HepG2 (cell line): ENCODE results near the gene GAPT. TPM values are rescaled to one million over a fixed set of nuclear protein-coding genes. Genes with fewer than 3 reads are reported as not detected.

Source experiments
- ATAC-seq: fragments of 200-7000 bp; cut with Tn5 transposase; 3 replicates; pipeline ENCODE4 v1.9.1; 2020; ENCODE audit warnings: mild to moderate bottlenecking, moderate library complexity
- BruUV-seq: library from RNA; stranded (reverse); fragments of 400-500 nt; replicated peaks from 2 replicates; lab custom pipeline; 2021; lab: Mats Ljungman, UMichigan
- CTCF ChIA-PET: fragments of 300-600 bp; formaldehyde crosslinking; extraction: SDS; loops from one replicate; lab custom pipeline; 2021; ENCODE audit warnings: low total read pairs, inconsistent platforms, low intra/inter-chr PET ratio; lab: Yijun Ruan, JAX
- POLR2A ChIA-PET: fragments of 350-600 bp; sonication (Branson Sonifier 250); formaldehyde crosslinking; loops from one replicate; lab custom pipeline; 2020; ENCODE audit warnings: antibody characterized with exemption, inconsistent platforms; lab: Yijun Ruan, JAX
- DNase-seq: peaks from one replicate; pipeline ENCODE4 v3.0.0-alpha.2; 2015; ENCODE audit warnings: low spot score
- FAIRE-seq: peaks from 3 replicates; lab custom pipeline; 2011; peaks lifted over from hg19 to GRCh38; lab: Jason Lieb, UNC
- H2AFZ ChIP-seq: one replicate; pipeline ENCODE4 v1.6.1; 2011; ENCODE audit warnings: low read length, inconsistent platforms
- H3K27ac ChIP-seq: fragments of 300-600 bp; 3 replicates; pipeline ENCODE4 v1.8.0; 2011; ENCODE audit warnings: mixed run types, mild to moderate bottlenecking, mixed read lengths, low read length, inconsistent platforms; ENCODE audit not compliant: insufficient read depth; ENCODE audit errors: extremely low read length
- H3K27me3 ChIP-seq, 2 experiments: fragments of 200-600 bp in 1 of 2; 2 replicates in 1 of 2; 3 replicates in 1 of 2; pipeline versions ENCODE4 v1.6.0 to v1.8.0; 2011; ENCODE audit warnings: low read length in 2 of 2, mild to moderate bottlenecking in 2 of 2, moderate library complexity in 2 of 2, inconsistent platforms in 1 of 2; ENCODE audit not compliant: insufficient read depth in 2 of 2, control insufficient read depth in 1 of 2
- H3K36me3 ChIP-seq, 2 experiments: fragments of 200-600 bp in 1 of 2; replicated peaks in 1 of 2; 2 replicates in 1 of 2; 3 replicates in 1 of 2; pipeline versions ENCODE4 v1.5.1 to v1.8.0; 2011; ENCODE audit warnings: low read length in 2 of 2, inconsistent platforms in 1 of 2; ENCODE audit not compliant: insufficient read depth in 2 of 2, control insufficient read depth in 1 of 2
- H3K4me1 ChIP-seq: 2 replicates; pipeline ENCODE4 v1.5.1; 2012; ENCODE audit warnings: low read length, inconsistent platforms; ENCODE audit not compliant: insufficient read depth
- H3K4me2 ChIP-seq: 2 replicates; pipeline ENCODE4 v1.6.0; 2011; ENCODE audit warnings: low read depth, low read length, inconsistent platforms
- H3K4me3 ChIP-seq, 3 experiments: fragments of 200-600 bp in 1 of 3; sonication (generic), shearing (Covaris generic) in 1 of 3; replicated peaks in 1 of 3; 2 replicates each; pipeline ENCODE4 v1.5.1; 2011 to 2016; ENCODE audit warnings: low read length in 3 of 3, inconsistent platforms in 2 of 3, low read depth in 2 of 3, mild to moderate bottlenecking in 2 of 3, control low read depth in 1 of 3, mixed read lengths in 1 of 3; ENCODE audit not compliant: insufficient read depth in 1 of 3
- H3K79me2 ChIP-seq: one replicate; pipeline ENCODE4 v1.6.1; 2011; ENCODE audit warnings: low read length, inconsistent platforms; ENCODE audit not compliant: insufficient read depth
- H3K9ac ChIP-seq: 2 replicates; pipeline ENCODE4 v1.6.0; 2011; ENCODE audit warnings: mild to moderate bottlenecking, low read depth, low read length, inconsistent platforms; ENCODE audit not compliant: insufficient read depth
- H3K9me3 ChIP-seq: 2 replicates; pipeline ENCODE4 v1.5.1; 2012; ENCODE audit warnings: mild to moderate bottlenecking, low read length
- H4K20me1 ChIP-seq: 2 replicates; pipeline ENCODE4 v1.6.0; 2011; ENCODE audit warnings: inconsistent platforms, mild to moderate bottlenecking, low read length, moderate library complexity; ENCODE audit not compliant: insufficient read depth
- FOSL2 ChIP-seq: sonication (generic); formaldehyde crosslinking; IDR thresholded peaks from 2 replicates; pipeline ENCODE4 v1.4.0; 2020; ENCODE audit warnings: missing genetic modification reagents
- JDP2 ChIP-seq: sonication (generic); formaldehyde crosslinking; IDR thresholded peaks from 2 replicates; pipeline ENCODE4 v1.8.1; 2022; ENCODE audit warnings: missing genetic modification reagents, borderline replicate concordance
- KLF13 ChIP-seq: sonication (generic); formaldehyde crosslinking; IDR thresholded peaks from 2 replicates; pipeline ENCODE4 v1.4.0; 2020; ENCODE audit warnings: mild to moderate bottlenecking, missing genetic modification reagents
- SP4 ChIP-seq: sonication (generic); formaldehyde crosslinking; IDR thresholded peaks from 2 replicates; pipeline ENCODE4 v1.8.1; 2023; ENCODE audit warnings: mild to moderate bottlenecking, missing genetic modification reagents
- ZNF253 ChIP-seq: sonication (generic); formaldehyde crosslinking; IDR thresholded peaks from 2 replicates; pipeline ENCODE4 v1.8.0; 2022; ENCODE audit warnings: mild to moderate bottlenecking, missing genetic modification reagents, borderline replicate concordance
- WGBS: methylation state at CpG from one replicate; pipeline ENCODE4 v1.1.6; 2017; ENCODE audit warnings: low lambda C conversion rate; 5-methylcytosine and 5-hydroxymethylcytosine counted together
- in situ Hi-C: cut with HindIII; loops from 2 replicates; pipeline ENCODE4 v1.10.0; 2017; ENCODE audit warnings: low pct_unique_long_range_greater_than_20kb; ENCODE audit not compliant: extremely low pct_ligation_motif_present
- intact Hi-C: fragments of 100-400 bp; cut with micrococcal nuclease; formaldehyde crosslinking; loops from one replicate; pipeline ENCODE4 v1.10.0; 2022; ENCODE audit not compliant: unreplicated experiment
- polyA plus RNA-seq, 8 experiments: library from polyadenylated mRNA; depleted of rRNA in 3 of 8; stranded (reverse) in 7 of 8; unstranded in 1 of 8; fragments of >200 nt; fragmentation: Illumina TruSeq in 4 of 8; extraction: Trizol in 4 of 8; gene quantifications; 2 replicates each; pipeline versions ENCODE4 v1.2.1 to v1.2.3, GENCODE V29; 2011 to 2016; ENCODE audit warnings: low read depth in 4 of 8, missing spikeins in 1 of 8, mixed read lengths in 1 of 8; ENCODE audit not compliant: insufficient read depth in 1 of 8
- total RNA-seq, 5 experiments: library from RNA; depleted of rRNA; stranded (reverse); fragments of >200 nt; fragmentation: Illumina TruSeq; extraction: Trizol; gene quantifications; 2 replicates each; pipeline ENCODE4 v1.2.3, GENCODE V29; 2016; ENCODE audit warnings: low read depth in 1 of 5
- TF ChIP-seq, protein P1 (sequence below): IDR thresholded peaks from 2 replicates; pipeline ENCODE4 v1.6.1; 2016; ENCODE audit warnings: missing compliant biosample characterization, missing genetic modification reagents, borderline replicate concordance
- TF ChIP-seq, protein P2 (sequence below): sonication (generic); formaldehyde crosslinking; IDR thresholded peaks from 2 replicates; pipeline ENCODE4 v1.8.0; 2023; ENCODE audit warnings: mild to moderate bottlenecking, missing genetic modification reagents
- TF ChIP-seq, protein P3 (sequence below): sonication (generic); formaldehyde crosslinking; IDR thresholded peaks from 2 replicates; pipeline ENCODE4 v1.8.1; 2023; ENCODE audit warnings: mild to moderate bottlenecking, moderate library complexity, missing genetic modification reagents
- TF ChIP-seq, protein P4 (sequence below), 2 experiments: IDR thresholded peaks; 2 replicates each; pipeline ENCODE4 v1.6.1; 2011 to 2012; ENCODE audit warnings: low read length in 2 of 2, borderline replicate concordance in 1 of 2, low read depth in 1 of 2, mild to moderate bottlenecking in 1 of 2, moderate library complexity in 1 of 2
- TF ChIP-seq, protein P5 (sequence below): sonication (generic); formaldehyde crosslinking; IDR thresholded peaks from 2 replicates; pipeline ENCODE4 v1.5.0; 2020; ENCODE audit warnings: mild to moderate bottlenecking, missing genetic modification reagents
- TF ChIP-seq, protein P6 (sequence below): sonication (generic); formaldehyde crosslinking; IDR thresholded peaks from 2 replicates; pipeline ENCODE4 v1.4.0; 2020; ENCODE audit warnings: mild to moderate bottlenecking, missing genetic modification reagents
- TF ChIP-seq, protein P7 (sequence below): IDR thresholded peaks from 2 replicates; pipeline ENCODE4 v1.6.1; 2016; ENCODE audit warnings: mild to moderate bottlenecking

The GAPT gene
- total and polyA plus RNA-seq, 2 of the 13 experiments (the other 11 are each of a cell fraction or from before 2014, with no cell fraction given): not detected

DNA sequence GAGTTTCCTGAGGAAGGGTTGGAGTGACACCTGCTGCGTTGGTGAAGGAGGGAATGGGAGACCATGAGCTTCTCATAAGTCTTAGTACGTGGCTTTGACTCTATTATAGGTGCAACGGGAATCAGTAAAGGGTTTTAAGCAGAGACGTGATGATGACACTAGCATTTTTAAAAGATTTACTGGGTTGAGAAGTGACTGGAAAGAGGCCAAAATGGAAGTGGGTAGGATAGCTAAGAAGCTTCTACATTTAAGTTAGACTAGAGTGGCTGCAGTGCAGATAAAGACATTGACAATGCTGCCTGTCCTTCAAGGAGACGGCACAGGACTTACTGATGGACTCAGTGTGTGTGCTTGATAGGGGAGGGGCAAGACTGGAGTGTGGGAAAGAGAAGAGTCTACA lies 6.2 kb downstream of the GAPT start:
- ATAC-seq: no peak
- H3K36me3 ChIP-seq: no peaks in the 10 kb centered on the region
- no peak overlapping the region for H3K4me2 ChIP-seq
- no peaks in the 10 kb centered on the region for H3K79me2 ChIP-seq
- H4K20me1 ChIP-seq: no peaks in the 10 kb centered on the region
- no peaks in the 10 kb centered on the region for H3K4me1 ChIP-seq
- H3K4me3 ChIP-seq: no peak overlapping the region
- DNase-seq: no peak
- intact Hi-C loops (no loop called here), in situ Hi-C loops (no loop called here)
- H3K9me3 ChIP-seq: no peaks in the 10 kb centered on the region
- TF ChIP-seq, protein P1, sequence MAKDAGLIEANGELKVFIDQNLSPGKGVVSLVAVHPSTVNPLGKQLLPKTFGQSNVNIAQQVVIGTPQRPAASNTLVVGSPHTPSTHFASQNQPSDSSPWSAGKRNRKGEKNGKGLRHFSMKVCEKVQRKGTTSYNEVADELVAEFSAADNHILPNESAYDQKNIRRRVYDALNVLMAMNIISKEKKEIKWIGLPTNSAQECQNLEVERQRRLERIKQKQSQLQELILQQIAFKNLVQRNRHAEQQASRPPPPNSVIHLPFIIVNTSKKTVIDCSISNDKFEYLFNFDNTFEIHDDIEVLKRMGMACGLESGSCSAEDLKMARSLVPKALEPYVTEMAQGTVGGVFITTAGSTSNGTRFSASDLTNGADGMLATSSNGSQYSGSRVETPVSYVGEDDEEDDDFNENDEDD (CRISPR knock-in tag): no peak
- TF ChIP-seq ZNF253 (CRISPR knock-in tag) (no peak), JDP2 (CRISPR knock-in tag) (no peak), FOSL2 (CRISPR knock-in tag) (no peak), KLF13 (CRISPR knock-in tag) (no peak), SP4 (no peak)
- TF ChIP-seq, protein P2, sequence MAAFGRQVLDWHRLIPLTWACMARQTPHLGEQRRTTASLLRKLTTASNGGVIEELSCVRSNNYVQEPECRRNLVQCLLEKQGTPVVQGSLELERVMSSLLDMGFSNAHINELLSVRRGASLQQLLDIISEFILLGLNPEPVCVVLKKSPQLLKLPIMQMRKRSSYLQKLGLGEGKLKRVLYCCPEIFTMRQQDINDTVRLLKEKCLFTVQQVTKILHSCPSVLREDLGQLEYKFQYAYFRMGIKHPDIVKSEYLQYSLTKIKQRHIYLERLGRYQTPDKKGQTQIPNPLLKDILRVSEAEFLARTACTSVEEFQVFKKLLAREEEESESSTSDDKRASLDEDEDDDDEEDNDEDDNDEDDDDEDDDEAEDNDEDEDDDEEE (CRISPR knock-in tag): no peak
- TF ChIP-seq, protein P3, sequence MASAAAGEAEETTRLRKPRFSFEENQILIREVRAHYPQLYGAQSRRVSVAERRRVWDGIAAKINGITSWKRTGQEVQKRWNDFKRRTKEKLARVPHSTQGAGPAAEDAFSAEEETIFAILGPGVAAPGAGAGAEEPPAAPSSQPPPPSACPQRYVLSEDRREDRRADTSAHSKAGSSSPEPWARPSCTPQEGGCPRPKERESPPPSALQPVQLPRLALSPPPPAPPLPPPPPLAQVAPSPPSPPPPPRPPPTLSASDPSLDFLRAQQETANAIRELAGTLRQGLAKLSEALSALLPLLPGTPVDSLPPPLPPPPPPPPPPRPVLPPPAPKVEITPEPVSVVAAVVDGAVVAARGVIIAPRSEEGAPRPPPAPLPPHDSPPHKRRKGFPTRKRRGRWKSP (CRISPR knock-in tag): no peak
- TF ChIP-seq, protein P4, sequence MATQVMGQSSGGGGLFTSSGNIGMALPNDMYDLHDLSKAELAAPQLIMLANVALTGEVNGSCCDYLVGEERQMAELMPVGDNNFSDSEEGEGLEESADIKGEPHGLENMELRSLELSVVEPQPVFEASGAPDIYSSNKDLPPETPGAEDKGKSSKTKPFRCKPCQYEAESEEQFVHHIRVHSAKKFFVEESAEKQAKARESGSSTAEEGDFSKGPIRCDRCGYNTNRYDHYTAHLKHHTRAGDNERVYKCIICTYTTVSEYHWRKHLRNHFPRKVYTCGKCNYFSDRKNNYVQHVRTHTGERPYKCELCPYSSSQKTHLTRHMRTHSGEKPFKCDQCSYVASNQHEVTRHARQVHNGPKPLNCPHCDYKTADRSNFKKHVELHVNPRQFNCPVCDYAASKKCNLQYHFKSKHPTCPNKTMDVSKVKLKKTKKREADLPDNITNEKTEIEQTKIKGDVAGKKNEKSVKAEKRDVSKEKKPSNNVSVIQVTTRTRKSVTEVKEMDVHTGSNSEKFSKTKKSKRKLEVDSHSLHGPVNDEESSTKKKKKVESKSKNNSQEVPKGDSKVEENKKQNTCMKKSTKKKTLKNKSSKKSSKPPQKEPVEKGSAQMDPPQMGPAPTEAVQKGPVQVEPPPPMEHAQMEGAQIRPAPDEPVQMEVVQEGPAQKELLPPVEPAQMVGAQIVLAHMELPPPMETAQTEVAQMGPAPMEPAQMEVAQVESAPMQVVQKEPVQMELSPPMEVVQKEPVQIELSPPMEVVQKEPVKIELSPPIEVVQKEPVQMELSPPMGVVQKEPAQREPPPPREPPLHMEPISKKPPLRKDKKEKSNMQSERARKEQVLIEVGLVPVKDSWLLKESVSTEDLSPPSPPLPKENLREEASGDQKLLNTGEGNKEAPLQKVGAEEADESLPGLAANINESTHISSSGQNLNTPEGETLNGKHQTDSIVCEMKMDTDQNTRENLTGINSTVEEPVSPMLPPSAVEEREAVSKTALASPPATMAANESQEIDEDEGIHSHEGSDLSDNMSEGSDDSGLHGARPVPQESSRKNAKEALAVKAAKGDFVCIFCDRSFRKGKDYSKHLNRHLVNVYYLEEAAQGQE (IDR thresholded peaks at IDR 0.05; ENCODE audit: borderline replicate concordance in 1 of 2, low read depth in 1 of 2, low read length in 2 of 2): no peak
- TF ChIP-seq, protein P5, sequence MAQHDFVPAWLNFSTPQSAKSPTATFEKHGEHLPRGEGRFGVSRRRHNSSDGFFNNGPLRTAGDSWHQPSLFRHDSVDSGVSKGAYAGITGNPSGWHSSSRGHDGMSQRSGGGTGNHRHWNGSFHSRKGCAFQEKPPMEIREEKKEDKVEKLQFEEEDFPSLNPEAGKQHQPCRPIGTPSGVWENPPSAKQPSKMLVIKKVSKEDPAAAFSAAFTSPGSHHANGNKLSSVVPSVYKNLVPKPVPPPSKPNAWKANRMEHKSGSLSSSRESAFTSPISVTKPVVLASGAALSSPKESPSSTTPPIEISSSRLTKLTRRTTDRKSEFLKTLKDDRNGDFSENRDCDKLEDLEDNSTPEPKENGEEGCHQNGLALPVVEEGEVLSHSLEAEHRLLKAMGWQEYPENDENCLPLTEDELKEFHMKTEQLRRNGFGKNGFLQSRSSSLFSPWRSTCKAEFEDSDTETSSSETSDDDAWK (CRISPR knock-in tag): no peak
- TF ChIP-seq, protein P6, sequence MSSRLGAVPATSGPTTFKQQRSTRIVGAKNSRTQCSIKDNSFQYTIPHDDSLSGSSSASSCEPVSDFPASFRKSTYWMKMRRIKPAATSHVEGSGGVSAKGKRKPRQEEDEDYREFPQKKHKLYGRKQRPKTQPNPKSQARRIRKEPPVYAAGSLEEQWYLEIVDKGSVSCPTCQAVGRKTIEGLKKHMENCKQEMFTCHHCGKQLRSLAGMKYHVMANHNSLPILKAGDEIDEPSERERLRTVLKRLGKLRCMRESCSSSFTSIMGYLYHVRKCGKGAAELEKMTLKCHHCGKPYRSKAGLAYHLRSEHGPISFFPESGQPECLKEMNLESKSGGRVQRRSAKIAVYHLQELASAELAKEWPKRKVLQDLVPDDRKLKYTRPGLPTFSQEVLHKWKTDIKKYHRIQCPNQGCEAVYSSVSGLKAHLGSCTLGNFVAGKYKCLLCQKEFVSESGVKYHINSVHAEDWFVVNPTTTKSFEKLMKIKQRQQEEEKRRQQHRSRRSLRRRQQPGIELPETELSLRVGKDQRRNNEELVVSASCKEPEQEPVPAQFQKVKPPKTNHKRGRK (CRISPR knock-in tag): no peak
- TF ChIP-seq, protein P7, sequence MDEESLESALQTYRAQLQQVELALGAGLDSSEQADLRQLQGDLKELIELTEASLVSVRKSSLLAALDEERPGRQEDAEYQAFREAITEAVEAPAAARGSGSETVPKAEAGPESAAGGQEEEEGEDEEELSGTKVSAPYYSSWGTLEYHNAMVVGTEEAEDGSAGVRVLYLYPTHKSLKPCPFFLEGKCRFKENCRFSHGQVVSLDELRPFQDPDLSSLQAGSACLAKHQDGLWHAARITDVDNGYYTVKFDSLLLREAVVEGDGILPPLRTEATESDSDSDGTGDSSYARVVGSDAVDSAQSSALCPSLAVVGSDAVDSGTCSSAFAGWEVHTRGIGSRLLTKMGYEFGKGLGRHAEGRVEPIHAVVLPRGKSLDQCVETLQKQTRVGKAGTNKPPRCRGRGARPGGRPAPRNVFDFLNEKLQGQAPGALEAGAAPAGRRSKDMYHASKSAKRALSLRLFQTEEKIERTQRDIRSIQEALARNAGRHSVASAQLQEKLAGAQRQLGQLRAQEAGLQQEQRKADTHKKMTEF (CRISPR knock-in tag): no peak
- POLR2A ChIA-PET: no interaction called here
- no peaks in the 10 kb centered on the region for H3K27me3 ChIP-seq
- H3K27ac ChIP-seq: no peak overlapping the region
- H2AFZ ChIP-seq: no peak overlapping the region
- CTCF ChIA-PET: interaction anchor here (1.4 kb wide), 1 partner anchor 353 kb away, joined by 12 read pairs; no protein-coding TSS in a partner anchor
- 11% methylated on average over 5 of the region's 5 CpGs for WGBS
- H3K9ac ChIP-seq: no peak overlapping the region
- BruUV-seq: no TSS peak
- FAIRE-seq: no peak
